NCI-H446 treated with DMSO at 0.1 percent for 48 hours (cell line): Measurements from ENCODE around the gene IGHMBP2.

Experiments used
- DNase-seq: peaks from one replicate; lab custom pipeline; 2025; lab: John Stamatoyannopoulos, UW

The IGHMBP2 gene

DNA sequence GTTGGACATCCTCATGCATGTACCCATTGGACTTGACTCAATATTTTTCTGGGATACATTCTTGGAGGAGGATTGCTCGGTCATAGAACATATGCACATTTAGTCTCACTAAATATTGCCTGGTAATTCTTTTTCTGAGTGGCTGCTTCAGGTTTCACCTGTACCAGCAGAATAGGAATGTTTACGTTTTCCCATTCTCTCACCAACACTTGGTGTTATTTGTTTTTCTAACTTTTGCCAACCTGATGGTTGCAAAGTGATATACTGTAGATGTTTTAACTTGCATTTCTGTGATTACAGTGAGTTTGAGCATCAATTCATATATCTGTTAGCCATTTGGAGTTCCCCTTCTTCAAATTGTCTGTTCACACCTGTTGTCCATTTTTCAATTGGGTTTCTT is 78.4 kb downstream of the IGHMBP2 start:
- no peak for DNase-seq

DNA sequence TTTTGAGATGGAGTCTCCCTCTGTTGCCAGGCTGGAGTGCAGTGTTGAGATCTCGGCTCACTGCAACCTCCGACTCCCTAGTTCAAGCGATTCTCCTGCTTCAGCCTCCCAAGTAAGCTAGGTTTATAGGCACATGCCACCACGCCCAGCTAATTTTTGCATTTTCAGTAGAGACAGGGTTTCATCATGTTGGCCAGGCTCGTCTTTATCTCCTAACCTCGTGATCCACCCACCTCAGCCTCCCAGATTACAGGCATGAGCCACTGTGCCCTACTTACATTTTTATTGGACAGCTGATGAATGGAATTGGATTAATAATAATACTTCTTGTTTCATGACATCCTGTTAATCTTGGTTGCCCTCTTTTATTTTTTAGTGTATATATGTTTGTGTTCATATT is 80.1 kb downstream of the IGHMBP2 start:
- no peak for DNase-seq

DNA sequence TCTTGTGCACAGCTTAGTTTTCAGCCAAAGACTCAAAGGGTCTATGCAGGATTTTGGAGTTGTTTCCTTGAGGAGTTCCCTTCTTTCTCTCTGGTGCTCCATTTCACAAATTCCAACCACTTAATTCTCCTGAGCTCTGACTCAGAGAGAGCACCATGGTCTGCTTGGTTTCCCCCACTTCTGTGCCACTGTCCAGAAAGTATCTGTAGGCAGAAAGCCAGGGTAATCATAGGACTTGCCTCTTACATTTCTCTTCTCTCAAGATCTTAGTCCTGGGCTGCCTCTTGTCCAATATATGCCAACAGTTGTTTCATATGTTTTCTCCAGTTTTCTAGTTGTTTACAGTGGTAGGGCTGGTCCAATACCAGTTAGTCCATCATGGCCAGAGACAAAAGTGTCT is 83.5 kb downstream of the IGHMBP2 start:
- DNase-seq, result no peak

DNA sequence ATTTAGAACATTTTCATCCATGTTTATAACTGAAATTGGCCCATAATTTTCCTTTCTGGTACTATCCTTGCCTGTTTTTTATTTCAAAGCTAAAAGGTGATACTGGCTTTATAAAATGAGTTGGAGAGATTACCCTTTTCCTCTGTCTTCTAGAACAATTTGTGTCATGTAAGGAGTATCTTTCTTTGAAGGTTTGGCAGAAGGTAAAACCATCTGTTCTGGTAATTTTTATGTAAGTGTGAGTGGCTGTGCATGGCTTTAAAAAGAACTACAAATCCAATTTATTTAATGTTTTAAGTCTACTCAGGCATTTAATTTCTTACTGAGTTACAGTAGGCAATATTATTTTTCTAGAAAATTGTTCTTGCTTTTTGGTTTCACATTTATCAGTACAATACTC is 84.8 kb downstream of the IGHMBP2 start:
- no peak for DNase-seq
